Endothelial cell of umbilical vein (primary cell): ENCODE measurements around the gene RASSF5.

Source experiments
- CTCF ChIP-seq, 2 donors: IDR thresholded peaks; 1 replicate in 1 of 2; 2 replicates in 1 of 2; pipeline ENCODE4 v1.5.1; 2011; ENCODE audit warnings: low read length in 2 of 2, mild to moderate bottlenecking in 2 of 2, moderate library complexity in 2 of 2, control low read depth in 1 of 2, inconsistent platforms in 1 of 2, low read depth in 1 of 2; ENCODE audit not compliant: insufficient read depth in 1 of 2; ENCODE audit errors: extremely low read depth in 1 of 2
- TF ChIP-seq, protein P1 (sequence below): IDR thresholded peaks from 2 replicates; pipeline ENCODE4 v1.6.1; 2011; ENCODE audit not compliant: insufficient read depth, insufficient read length

GRCh38 chr1:206479183-206480125 is 27.9 kb upstream of the RASSF5 start:
- TF ChIP-seq, protein P1, sequence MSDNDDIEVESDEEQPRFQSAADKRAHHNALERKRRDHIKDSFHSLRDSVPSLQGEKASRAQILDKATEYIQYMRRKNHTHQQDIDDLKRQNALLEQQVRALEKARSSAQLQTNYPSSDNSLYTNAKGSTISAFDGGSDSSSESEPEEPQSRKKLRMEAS, result no peak
- TF ChIP-seq CTCF (IDR thresholded peaks at IDR 0.05; ENCODE audit: extremely low read depth in 1 of 2, insufficient read depth in 1 of 2, low read depth in 1 of 2, low read length in 2 of 2), result peak; percentile 76 to 77
